H9 (cell line): Measurements from ENCODE around the gene METTL9. TPM values are rescaled to one million over a fixed set of nuclear protein-coding genes. Genes with fewer than 3 reads are reported as not detected.

ENCODE experiments used
- DNase-seq: peaks from one replicate; pipeline ENCODE4 v3.0.0-alpha.2; 2017
- H2AFZ ChIP-seq: one replicate; pipeline ENCODE4 v1.6.1; 2013; ENCODE audit warnings: mild to moderate bottlenecking, low read length, control low read depth, moderate library complexity
- H2AK5ac ChIP-seq: 2 replicates; pipeline ENCODE4 v1.6.1; 2013; ENCODE audit warnings: low read length, control low read depth, mixed read lengths; ENCODE audit not compliant: insufficient read length
- H2BK120ac ChIP-seq: one replicate; pipeline ENCODE4 v1.6.1; 2013; ENCODE audit warnings: low read depth, mild to moderate bottlenecking, low read length, control low read depth, inconsistent platforms; ENCODE audit not compliant: poor library complexity, severe bottlenecking
- H2BK12ac ChIP-seq: 2 replicates; pipeline ENCODE4 v1.6.1; 2013; ENCODE audit warnings: low read length, control low read depth, mixed read lengths, low read depth; ENCODE audit not compliant: insufficient read length
- H2BK15ac ChIP-seq: 2 replicates; pipeline ENCODE4 v1.6.1; 2013; ENCODE audit warnings: low read depth, low read length, control low read depth
- H2BK20ac ChIP-seq: one replicate; pipeline ENCODE4 v1.6.1; 2013; ENCODE audit warnings: low read depth, mild to moderate bottlenecking, low read length, control low read depth, inconsistent platforms; ENCODE audit not compliant: poor library complexity, severe bottlenecking
- H2BK5ac ChIP-seq: 2 replicates; pipeline ENCODE4 v1.6.1; 2013; ENCODE audit warnings: low read length, control low read depth, mixed read lengths; ENCODE audit not compliant: insufficient read length
- H3K14ac ChIP-seq: 2 replicates; pipeline ENCODE4 v1.6.1; 2013; ENCODE audit warnings: low read length, control low read depth; ENCODE audit not compliant: insufficient read depth
- H3K18ac ChIP-seq: 2 replicates; pipeline ENCODE4 v1.6.1; 2013; ENCODE audit warnings: low read depth, mild to moderate bottlenecking, mixed read lengths, low read length, control low read depth; ENCODE audit not compliant: insufficient read length
- H3K23ac ChIP-seq: 2 replicates; pipeline ENCODE4 v1.6.1; 2013; ENCODE audit warnings: low read length, control low read depth, mixed read lengths, low read depth; ENCODE audit not compliant: insufficient read length
- H3K23me2 ChIP-seq: 2 replicates; pipeline ENCODE4 v1.6.1; 2013; ENCODE audit warnings: low read depth, mild to moderate bottlenecking, mixed read lengths, low read length, control low read depth; ENCODE audit not compliant: insufficient read length, poor library complexity, severe bottlenecking
- H3K27ac ChIP-seq: 2 replicates; pipeline ENCODE4 v1.5.1; 2013; ENCODE audit warnings: low read length, control low read depth, mixed read lengths, low read depth; ENCODE audit not compliant: insufficient read length
- H3K27me3 ChIP-seq: 2 replicates; pipeline ENCODE4 v1.6.1; 2013; ENCODE audit warnings: low read length, control low read depth, inconsistent platforms; ENCODE audit not compliant: insufficient read depth
- H3K4ac ChIP-seq: 2 replicates; pipeline ENCODE4 v1.6.1; 2013; ENCODE audit warnings: low read depth, mild to moderate bottlenecking, control low read depth, inconsistent platforms, low read length, moderate library complexity
- H3K4me1 ChIP-seq: 2 replicates; pipeline ENCODE4 v1.6.1; 2013; ENCODE audit warnings: low read length, control low read depth, inconsistent platforms; ENCODE audit not compliant: insufficient read depth
- H3K4me2 ChIP-seq: 2 replicates; pipeline ENCODE4 v1.6.1; 2013; ENCODE audit warnings: low read length, control low read depth, mixed read lengths; ENCODE audit not compliant: insufficient read length, insufficient read depth
- H3K56ac ChIP-seq: 2 replicates; pipeline ENCODE4 v1.6.1; 2013; ENCODE audit warnings: low read depth, mild to moderate bottlenecking, mixed read lengths, low read length, control low read depth; ENCODE audit not compliant: insufficient read length
- H3K79me1 ChIP-seq: 2 replicates; pipeline ENCODE4 v1.6.1; 2013; ENCODE audit warnings: low read depth, mild to moderate bottlenecking, moderate library complexity, low read length, control low read depth, inconsistent platforms; ENCODE audit not compliant: insufficient read depth, poor library complexity, severe bottlenecking
- H3K79me2 ChIP-seq: 2 replicates; pipeline ENCODE4 v1.6.1; 2013; ENCODE audit warnings: low read length, control low read depth, inconsistent platforms; ENCODE audit not compliant: insufficient read depth
- H3K9ac ChIP-seq: 2 replicates; pipeline ENCODE4 v1.6.1; 2013; ENCODE audit warnings: low read length, control low read depth, mixed read lengths; ENCODE audit not compliant: insufficient read length; ENCODE audit errors: extremely low read depth
- H3K9me3 ChIP-seq: one replicate; pipeline ENCODE4 v1.6.1; 2013; ENCODE audit warnings: low read depth, low read length, inconsistent platforms; ENCODE audit not compliant: control insufficient read depth
- H3T11ph ChIP-seq: one replicate; pipeline ENCODE4 v1.6.1; 2013; ENCODE audit warnings: mild to moderate bottlenecking, low read length, control low read depth, inconsistent platforms
- H4K20me1 ChIP-seq: one replicate; pipeline ENCODE4 v1.6.1; 2013; ENCODE audit not compliant: control insufficient read depth, insufficient read length, insufficient read depth
- H4K5ac ChIP-seq: 2 replicates; pipeline ENCODE4 v1.6.1; 2013; ENCODE audit warnings: low read depth, mild to moderate bottlenecking, mixed read lengths, low read length, control low read depth; ENCODE audit not compliant: insufficient read length
- H4K8ac ChIP-seq: replicated peaks from 2 replicates; pipeline ENCODE4 v1.6.1; 2013; ENCODE audit warnings: low read length, control low read depth, mixed read lengths, low read depth; ENCODE audit not compliant: insufficient read length
- H4K91ac ChIP-seq: 2 replicates; pipeline ENCODE4 v1.6.1; 2013; ENCODE audit warnings: low read depth, mild to moderate bottlenecking, moderate library complexity, mixed read lengths, low read length, control low read depth; ENCODE audit not compliant: insufficient read length
- H3K27ac Mint-ChIP-seq, 3 experiments: 2 replicates in 2 of 3; 3 replicates in 1 of 3; pipeline ENCODE4 v1.8.0; 2020 to 2021; ENCODE audit warnings: mixed read lengths in 3 of 3, mild to moderate bottlenecking in 1 of 3, moderate library complexity in 1 of 3
- H3K27me3 Mint-ChIP-seq: 2 replicates; pipeline ENCODE4 v1.8.0; 2021; ENCODE audit warnings: low read depth, mild to moderate bottlenecking, moderate library complexity, mixed read lengths
- H3K36me3 Mint-ChIP-seq, 3 experiments: 2 replicates in 2 of 3; 3 replicates in 1 of 3; pipeline ENCODE4 v1.8.0; 2020 to 2021; ENCODE audit warnings: low read depth in 3 of 3, mixed read lengths in 3 of 3; ENCODE audit not compliant: insufficient read depth in 1 of 3
- H3K4me1 Mint-ChIP-seq, 2 experiments: 2 replicates each; pipeline ENCODE4 v1.8.0; 2020; ENCODE audit warnings: mixed read lengths in 2 of 2
- H3K4me3 Mint-ChIP-seq, 2 experiments: 2 replicates in 1 of 2; 3 replicates in 1 of 2; pipeline ENCODE4 v1.8.0; 2020 to 2021; ENCODE audit warnings: mild to moderate bottlenecking in 2 of 2, mixed read lengths in 2 of 2, moderate library complexity in 1 of 2
- H3K9me3 Mint-ChIP-seq, 2 experiments: 2 replicates in 1 of 2; 3 replicates in 1 of 2; pipeline ENCODE4 v1.8.0; 2020; ENCODE audit warnings: mild to moderate bottlenecking in 2 of 2, mixed read lengths in 2 of 2, moderate library complexity in 1 of 2
- CTCF ChIP-seq: fragments of 200-600 bp; sonication (generic); conservative IDR thresholded peaks from 3 replicates; pipeline ENCODE4 v1.8.0; 2021; ENCODE audit warnings: antibody characterized with exemption, mild to moderate bottlenecking
- WGBS: extraction: QIAGEN DNeasy Blood & Tissue Kit; methylation state at CpG from one replicate; pipeline ENCODE4 v1.1.7; 2013; ENCODE audit warnings: missing lambda C conversion rate, low lambda C conversion rate, mixed read lengths; ENCODE audit not compliant: insufficient read length; ENCODE audit errors: extremely low coverage; 5-methylcytosine and 5-hydroxymethylcytosine counted together
- total RNA-seq: library from RNA; stranded (reverse); gene quantifications from 2 replicates; pipeline ENCODE4 v1.2.1, GENCODE V29; 2021

METTL9 gene
- total RNA-seq, 1 experiment from 2014 or later, result 108 TPM

GRCh38 chr16:21666772-21667171 is 67.4 kb downstream of the METTL9 start:
- H3K9me3 ChIP-seq, result no peaks in the 10 kb centered on the region
- no peak overlapping the region for H3T11ph ChIP-seq
- no peak overlapping the region for H2AK5ac ChIP-seq
- no peaks in the 10 kb centered on the region for H3K79me1 ChIP-seq
- Mint-ChIP-seq H3K27me3 (peaks cover 6% of the 10 kb centered on the region; the same call in 1 of the 2 replicates), H3K36me3 (no peaks in the 10 kb centered on the region), H3K27ac (peak overlapping the region; percentile 5 to 85 (median 70); a peak in 4 of 7 replicates), H3K4me1 (peaks cover 12 to 13% of the 10 kb centered on the region in 2 experiments), H3K9me3 (no peaks in the 10 kb centered on the region), H3K4me3 (no peak overlapping the region)
- no CpG with 5 or more reads among the region's 3 CpGs for WGBS
- H3K56ac ChIP-seq, result no peak overlapping the region
- no peak overlapping the region for H3K27ac ChIP-seq
- no peak for TF ChIP-seq CTCF
- no peaks in the 10 kb centered on the region for H3K79me2 ChIP-seq
- H3K4me1 ChIP-seq, result no peaks in the 10 kb centered on the region; the same call in 1 of the 2 replicates
- no peaks in the 10 kb centered on the region for H4K20me1 ChIP-seq
- no peak overlapping the region for H3K23ac ChIP-seq
- no peak overlapping the region; the same call in 1 of the 2 replicates for H2BK15ac ChIP-seq
- no peak overlapping the region for H2BK120ac ChIP-seq
- no peak overlapping the region for H2BK20ac ChIP-seq
- H2BK5ac ChIP-seq, result no peak overlapping the region
- H3K9ac ChIP-seq, result no peak overlapping the region
- H2AFZ ChIP-seq, result peak overlapping the region; percentile 49
- no peak overlapping the region for H4K8ac ChIP-seq
- peak overlapping the region; percentile 82; the same call in 1 of the 2 replicates for H3K14ac ChIP-seq
- H4K91ac ChIP-seq, result no peak overlapping the region
- H3K23me2 ChIP-seq, result no peaks in the 10 kb centered on the region
- no peaks in the 10 kb centered on the region for H3K27me3 ChIP-seq
- H3K4me2 ChIP-seq, result peak overlapping the region; percentile 46
- H3K4ac ChIP-seq, result no peak overlapping the region
- no peak for DNase-seq
- H3K18ac ChIP-seq, result no peak overlapping the region
- no peak overlapping the region for H4K5ac ChIP-seq
- no peak overlapping the region for H2BK12ac ChIP-seq
